Subcutaneous abdominal adipose tissue (tissue), 5 donors: ENCODE data around the gene KAZN.

Experiments
- H3K27ac ChIP-seq: one replicate; pipeline ENCODE4 v1.7.0; 2013; ENCODE audit warnings: low read depth, mild to moderate bottlenecking, inconsistent platforms, low read length, moderate library complexity
- H3K27me3 ChIP-seq, 5 donors: one replicate each; pipeline ENCODE4 v1.7.0; 2013; ENCODE audit warnings: low read length in 5 of 5, inconsistent platforms in 1 of 5; ENCODE audit not compliant: control insufficient read depth in 5 of 5, insufficient read depth in 4 of 5
- H3K36me3 ChIP-seq, 5 donors: one replicate each; pipeline ENCODE4 v1.7.0; 2013; ENCODE audit warnings: low read length in 5 of 5; ENCODE audit not compliant: control insufficient read depth in 5 of 5, insufficient read depth in 5 of 5
- H3K4me1 ChIP-seq, 5 donors: one replicate each; pipeline ENCODE4 v1.7.0; 2013; ENCODE audit warnings: low read length in 5 of 5, mild to moderate bottlenecking in 3 of 5, moderate library complexity in 1 of 5; ENCODE audit not compliant: control insufficient read depth in 5 of 5, insufficient read depth in 5 of 5
- H3K4me3 ChIP-seq, 5 donors: one replicate each; pipeline ENCODE4 v1.7.0; 2013; ENCODE audit warnings: low read length in 5 of 5, low read depth in 1 of 5
- H3K9ac ChIP-seq, 5 donors: one replicate each; pipeline ENCODE4 v1.7.0; 2013; ENCODE audit warnings: low read length in 5 of 5, mild to moderate bottlenecking in 4 of 5, moderate library complexity in 3 of 5
- H3K9me3 ChIP-seq, 5 donors: one replicate each; pipeline ENCODE4 v1.7.0; 2013; ENCODE audit warnings: low read length in 5 of 5; ENCODE audit not compliant: control insufficient read depth in 5 of 5
- donor health status: healthy.
- donor health status: healthy.
- donor health status: healthy.
- donor health status: healthy.
- donor health status: healthy.

The KAZN gene

GRCh38 chr1:14946011-14946359 lies 347.5 kb downstream of the KAZN start:
- Histone ChIP-seq H3K27me3 (no peaks in the 10 kb centered on the region), H3K4me1 (peaks cover 26 to 84% (median 75%) of the 10 kb centered on the region in 5 donors)

GRCh38 chr1:14946684-14947238 lies 348.3 kb downstream of the KAZN start:
- Histone ChIP-seq H3K4me1 (peaks cover 26 to 80% (median 75%) of the 10 kb centered on the region in 5 donors), H3K36me3 (no peaks in the 10 kb centered on the region), H3K4me3 (peak overlapping the region; percentile 19 to 59 (median 32)), H3K9ac (peak overlapping the region in 3 of 5 donors; percentile 21 to 43 (median 37)), H3K9me3 (no peaks in the 10 kb centered on the region), H3K27me3 (no peaks in the 10 kb centered on the region), H3K27ac (peak overlapping the region; percentile 94)

More at GRCh38 chr1:14946011-14946359, 347.5 kb downstream of the KAZN start:
- Histone ChIP-seq H3K9me3 (no peaks in the 10 kb centered on the region), H3K4me3 (peak overlapping the region; percentile 3 to 46 (median 35)), H3K36me3 (no peaks in the 10 kb centered on the region), H3K9ac (peak overlapping the region in 4 of 5 donors; percentile 45 to 57 (median 56)), H3K27ac (peak overlapping the region; percentile 94)

DNA sequence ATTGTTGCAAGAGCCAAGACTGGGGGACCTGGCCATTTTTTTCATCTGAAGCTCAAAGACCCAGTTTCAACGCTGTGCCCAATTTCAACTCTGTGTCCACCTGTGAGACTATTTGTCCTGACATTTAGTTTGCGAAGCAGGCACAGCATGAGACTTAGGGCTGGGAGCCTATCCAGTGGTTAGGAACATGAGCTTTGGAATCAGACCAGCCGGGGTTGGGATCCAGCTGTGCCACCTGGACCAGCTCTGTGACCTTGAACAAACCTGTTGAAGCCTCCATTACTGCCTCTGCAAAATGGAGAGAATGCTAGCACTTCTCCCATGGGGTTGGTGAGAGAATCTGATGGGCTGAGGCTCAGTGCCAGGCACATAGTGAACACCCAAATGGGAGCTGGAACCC lies 348.9 kb downstream of the KAZN start:
- Histone ChIP-seq H3K4me3 (peak overlapping the region in 4 of 5 donors; percentile 19 to 59 (median 28)), H3K36me3 (no peaks in the 10 kb centered on the region), H3K9ac (no peak overlapping the region), H3K27me3 (no peaks in the 10 kb centered on the region), H3K27ac (peak overlapping the region; percentile 94), H3K4me1 (peaks cover 21 to 78% (median 68%) of the 10 kb centered on the region in 5 donors), H3K9me3 (no peaks in the 10 kb centered on the region)

GRCh38 chr1:14948112-14948652 lies 349.7 kb downstream of the KAZN start:
- H3K4me1 ChIP-seq, result peaks cover 18 to 78% (median 68%) of the 10 kb centered on the region in 5 donors
- H3K9ac ChIP-seq, result no peak overlapping the region
- H3K36me3 ChIP-seq, result no peaks in the 10 kb centered on the region
- no peaks in the 10 kb centered on the region for H3K27me3 ChIP-seq
- H3K4me3 ChIP-seq, result peak overlapping the region in 1 of 5 donors; percentile 59
- no peaks in the 10 kb centered on the region for H3K9me3 ChIP-seq
- H3K27ac ChIP-seq, result no peak overlapping the region

- Histone ChIP-seq H3K9ac (no peak overlapping the region), H3K27ac (no peak overlapping the region)
Measured at GRCh38 chr1:14949270-14949835, 350.9 kb downstream of the KAZN start.

DNA sequence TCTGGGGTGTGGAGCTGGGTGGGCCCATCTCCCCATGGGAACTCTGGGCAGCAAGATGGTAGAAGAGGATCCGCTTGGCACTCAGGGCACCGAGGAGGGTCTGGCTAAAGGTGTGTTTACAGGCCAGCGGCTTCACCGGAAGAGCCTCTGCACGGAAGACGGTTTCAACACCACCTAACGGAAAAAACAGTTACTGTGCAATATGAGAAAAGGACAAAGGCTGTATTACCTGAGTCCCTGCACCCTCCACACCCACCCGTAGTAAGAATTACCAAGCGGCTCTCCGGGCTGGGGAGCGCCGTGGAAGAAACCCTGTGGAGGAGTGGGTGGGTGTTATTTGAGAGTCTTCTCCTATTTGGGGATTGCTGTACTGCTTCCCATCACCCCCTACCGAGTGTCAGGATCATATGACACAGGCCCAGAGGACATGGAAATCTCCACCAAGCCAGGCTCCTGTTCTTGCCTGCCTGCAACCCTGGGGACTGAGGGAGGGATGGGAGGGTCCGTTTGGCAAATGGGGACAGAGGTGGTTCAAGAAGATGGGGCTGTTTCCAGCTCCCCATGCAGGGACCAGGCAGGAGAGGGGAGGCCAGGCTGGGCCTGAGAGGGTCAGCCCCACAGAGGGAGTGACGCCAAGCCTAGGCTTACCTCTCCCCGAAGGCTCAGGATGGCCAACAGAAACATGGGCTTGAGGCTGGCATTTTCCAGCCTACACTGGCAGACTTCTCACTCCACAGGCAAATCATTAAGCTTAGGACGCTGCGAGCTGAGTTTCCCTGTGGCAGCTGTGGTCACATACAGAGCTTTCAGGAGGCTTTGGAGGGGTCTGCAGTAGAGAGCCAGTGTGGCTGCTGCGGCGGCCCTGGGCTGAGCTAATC lies 351.6 kb downstream of the KAZN start:
- no peak overlapping the region for H3K4me3 ChIP-seq
- no peaks in the 10 kb centered on the region for H3K27me3 ChIP-seq
- no peaks in the 10 kb centered on the region for H3K36me3 ChIP-seq
- peaks cover 12 to 70% (median 61%) of the 10 kb centered on the region in 5 donors for H3K4me1 ChIP-seq
- H3K27ac ChIP-seq, result peak overlapping the region; percentile 50
- no peak overlapping the region for H3K9ac ChIP-seq
- peaks cover 0 to 6% (median 5%) of the 10 kb centered on the region in 5 donors for H3K9me3 ChIP-seq

More at GRCh38 chr1:14949270-14949835, 350.9 kb downstream of the KAZN start:
- Histone ChIP-seq H3K9me3 (peaks cover 0 to 6% (median 5%) of the 10 kb centered on the region in 5 donors), H3K4me3 (no peak overlapping the region), H3K36me3 (no peaks in the 10 kb centered on the region), H3K4me1 (peaks cover 16 to 76% (median 67%) of the 10 kb centered on the region in 5 donors), H3K27me3 (no peaks in the 10 kb centered on the region)

GRCh38 chr1:14951766-14952165 lies 353.3 kb downstream of the KAZN start:
- Histone ChIP-seq H3K27me3 (no peaks in the 10 kb centered on the region), H3K9me3 (peaks cover 0 to 6% (median 5%) of the 10 kb centered on the region in 5 donors), H3K4me1 (peaks cover 7 to 66% (median 57%) of the 10 kb centered on the region in 5 donors), H3K9ac (no peak overlapping the region), H3K36me3 (no peaks in the 10 kb centered on the region), H3K4me3 (no peak overlapping the region), H3K27ac (no peak overlapping the region)

GRCh38 chr1:14952626-14953314 lies 354.3 kb downstream of the KAZN start:
- H3K4me3 ChIP-seq, result peak overlapping the region in 1 of 5 donors; percentile 0
- H3K27ac ChIP-seq, result peak overlapping the region; percentile 41
- H3K9ac ChIP-seq, result peak overlapping the region in 1 of 5 donors; percentile 43
- H3K4me1 ChIP-seq, result peaks cover 5 to 57% (median 50%) of the 10 kb centered on the region in 5 donors
- peaks cover 0 to 6% (median 5%) of the 10 kb centered on the region in 5 donors for H3K9me3 ChIP-seq
- no peaks in the 10 kb centered on the region for H3K36me3 ChIP-seq
- no peaks in the 10 kb centered on the region for H3K27me3 ChIP-seq

GRCh38 chr1:14954210-14954609 lies 355.7 kb downstream of the KAZN start:
- Histone ChIP-seq H3K36me3 (no peaks in the 10 kb centered on the region), H3K4me1 (peaks cover 5 to 53% (median 52%) of the 10 kb centered on the region in 5 donors), H3K9me3 (peaks cover 0 to 6% (median 5%) of the 10 kb centered on the region in 5 donors), H3K4me3 (no peak overlapping the region), H3K9ac (no peak overlapping the region), H3K27ac (no peak overlapping the region), H3K27me3 (no peaks in the 10 kb centered on the region)
